Adrenal gland (tissue), 12 donors: ENCODE results near the gene OLFML3. TPM values are rescaled to one million over a fixed set of nuclear protein-coding genes. Genes with fewer than 3 reads are reported as not detected.
A peak's percentile ranks its signal among the peaks of the same experiment; 100 is the strongest.
"Not testable (repeated sequence)": the region's sequence is repeated elsewhere in the genome, so short reads cannot be mapped to it uniquely, and the experiment has no call there.

ENCODE experiments used
- DNase-seq, 7 donors: peaks; one replicate each; pipeline ENCODE4 v3.0.0-alpha.2; 2019 to 2020
- H3K27ac ChIP-seq, 5 donors: fragments of 200-600 bp; sonication (generic) in 4 of 5; 1 replicate in 3 of 5; 2 replicates in 2 of 5; pipeline versions ENCODE4 v1.5.1 to v1.8.0; 2016 to 2020; ENCODE audit warnings: mild to moderate bottlenecking in 1 of 5
- H3K27me3 ChIP-seq: fragments of 200-600 bp; 2 replicates; pipeline ENCODE4 v1.8.0; 2021
- H3K36me3 ChIP-seq, 2 donors: fragments of 200-600 bp; replicated peaks in 1 of 2; 1 replicate in 1 of 2; 2 replicates in 1 of 2; pipeline versions ENCODE4 v1.5.1 to v1.8.0; 2018 to 2022
- H3K4me1 ChIP-seq, 2 donors: fragments of 200-600 bp; replicated peaks in 1 of 2; 1 replicate in 1 of 2; 2 replicates in 1 of 2; pipeline versions ENCODE4 v1.5.1 to v1.8.0; 2018 to 2021
- H3K4me3 ChIP-seq, 4 donors: fragments of 200-600 bp; sonication (generic) in 3 of 4; one replicate each; pipeline ENCODE4 v1.5.1; 2016 to 2018
- H3K9me3 ChIP-seq, 3 donors: fragments of 200-600 bp; sonication (generic) in 1 of 3; replicated peaks in 1 of 3; 1 replicate in 2 of 3; 2 replicates in 1 of 3; pipeline versions ENCODE4 v1.5.1 to v1.8.0; 2016 to 2021
- CTCF ChIP-seq, 6 experiments: fragments of 450-650 bp in 4 of 6; fragments of 200-600 bp in 2 of 6; sonication (generic) in 1 of 6; IDR thresholded peaks; 1 replicate in 5 of 6; 2 replicates in 1 of 6; pipeline versions ENCODE4 v1.5.1 to v1.8.0; 2016 to 2021; ENCODE audit warnings: antibody characterized with exemption in 6 of 6, mild to moderate bottlenecking in 2 of 6, moderate library complexity in 1 of 6
- POLR2A ChIP-seq, 2 donors: fragments of 450-650 bp; IDR thresholded peaks; one replicate each; pipeline ENCODE4 v1.6.1; 2017; ENCODE audit warnings: antibody characterized with exemption in 2 of 2, mild to moderate bottlenecking in 2 of 2, moderate library complexity in 1 of 2
- WGBS, 4 donors: extraction: QIAGEN DNeasy Blood & Tissue Kit in 2 of 4; methylation state at CpG; one replicate each; pipeline versions ENCODE4 v1.1.5 to v1.1.7; 2013 to 2017; 5-methylcytosine and 5-hydroxymethylcytosine counted together
- intact Hi-C, 2 donors: fragments of 100-400 bp; cut with DNase I; formaldehyde crosslinking; loops; one replicate each; pipeline versions ENCODE4 v1.14.1 to v1.15.0; 2022 to 2023
- polyA plus RNA-seq, 3 donors: library from polyadenylated mRNA; stranded (reverse); fragments of 200-250 nt in 2 of 3; fragments of 350-450 nt in 1 of 3; fragmentation: Illumina TruSeq in 1 of 3; extraction: RNeasy Lipid Tissue Mini Kit (QIAGEN cat#74804) in 1 of 3; gene quantifications; one replicate each; pipeline ENCODE4 v1.2.3, GENCODE V29; 2013 to 2014
- total RNA-seq, 9 donors: library from RNA; depleted of rRNA in 4 of 9; stranded (reverse); fragments of >200 nt in 4 of 9; fragments of 120-200 nt in 1 of 9; fragmentation: NEBNext Ultra II Directional in 1 of 9; extraction: Animal tissue kit (Norgen Biotek cat#: 25700) in 1 of 9; gene quantifications; one replicate each; pipeline versions ENCODE4 v1.1.0 to v1.2.4, GENCODE V29; 2013 to 2023
- donor health status: healthy with polysubstance abuse.
- donor health status: Bipolar disorder and iron deficiency.
- donor health status: DM: yes; HTN: yes; CAD: no.
- donor health status: DM: no; HTN: no; CAD: no.
- donor health status: DM: no; HTN: no; CAD: no.
- donor health status: DM: yes; HTN: yes; CAD: no.

The OLFML3 gene
- total and polyA plus RNA-seq, 12 donors: 13.6 to 99.6 (median 34.0) TPM

- TF ChIP-seq CTCF (IDR thresholded peaks at IDR 0.05) (no peak), POLR2A (IDR thresholded peaks at IDR 0.05) (no peak)
- H3K36me3 ChIP-seq: peaks cover 0 to 9% of the 10 kb centered on the region in 2 donors
- H3K27ac ChIP-seq: no peak overlapping the region
- intact Hi-C loops: no loop called here
- H3K4me1 ChIP-seq: peaks cover 37 to 42% of the 10 kb centered on the region in 2 donors
- no peaks in the 10 kb centered on the region for H3K9me3 ChIP-seq
- DNase-seq: no peak
- no peaks in the 10 kb centered on the region for H3K27me3 ChIP-seq
- 96 to 100% (median 100%) methylated on average over 1 of the region's 1 CpG for WGBS, 4 donors
- no peak overlapping the region for H3K4me3 ChIP-seq
These were observed 33.9 kb upstream of the OLFML3 start for GRCh38 chr1:113945329-113945728.

GRCh38 chr1:113946112-113946511, 33.2 kb upstream of the OLFML3 start:
- intact Hi-C loops: no loop called here
- peaks cover 37 to 41% of the 10 kb centered on the region in 2 donors for H3K4me1 ChIP-seq

DNA sequence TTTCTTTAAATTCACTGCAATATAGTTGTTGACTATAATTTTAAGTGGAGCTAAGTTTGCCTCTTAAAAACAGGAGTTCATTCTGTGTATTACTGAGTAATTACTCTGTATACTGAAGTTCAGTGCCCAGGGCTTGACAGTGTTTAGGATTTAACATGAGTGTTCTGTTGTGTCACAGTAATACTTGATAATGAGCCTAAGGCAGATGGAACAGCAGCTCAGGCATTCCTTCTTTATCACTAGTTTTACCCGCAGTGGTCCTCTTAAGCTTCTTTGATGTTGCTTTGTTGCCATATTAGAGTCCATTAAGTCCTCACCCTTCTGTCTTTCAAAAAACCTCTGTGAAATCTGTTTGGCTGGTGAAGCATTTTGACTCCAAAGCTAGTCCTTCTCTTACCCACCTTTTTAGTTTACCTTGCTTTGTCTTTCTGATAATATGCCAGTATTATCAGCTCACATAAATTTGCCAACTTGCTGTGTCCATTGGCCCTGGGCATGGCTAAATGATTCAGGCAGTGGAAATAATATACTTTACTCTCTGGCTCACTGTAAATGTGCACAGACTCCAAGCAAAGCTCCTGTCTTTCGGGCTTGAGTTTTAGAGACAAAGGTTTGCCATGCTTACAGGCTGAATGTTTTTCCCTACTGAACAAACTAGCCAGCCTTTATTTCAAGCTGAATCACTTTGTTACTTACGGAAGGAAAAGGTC, 32.4 kb upstream of the OLFML3 start:
- peak overlapping the region in 4 of 5 donors; percentile 1 to 63 (median 60) for H3K27ac ChIP-seq
- 16 to 27% (median 23%) methylated on average over 3 of the region's 3 CpGs for WGBS, 4 donors
- H3K36me3 ChIP-seq: no peaks in the 10 kb centered on the region
- H3K4me1 ChIP-seq: peaks cover 37 to 41% of the 10 kb centered on the region in 2 donors
- no peak for DNase-seq
- TF ChIP-seq CTCF (IDR thresholded peaks at IDR 0.05) (no peak), POLR2A (IDR thresholded peaks at IDR 0.05) (no peak)
- no peaks in the 10 kb centered on the region for H3K27me3 ChIP-seq
- H3K9me3 ChIP-seq: no peaks in the 10 kb centered on the region
- no peak overlapping the region for H3K4me3 ChIP-seq
- intact Hi-C loops: no loop called here

More at GRCh38 chr1:113946112-113946511, 33.2 kb upstream of the OLFML3 start:
- no peaks in the 10 kb centered on the region for H3K27me3 ChIP-seq
- no peak overlapping the region for H3K4me3 ChIP-seq
- no peak overlapping the region for H3K27ac ChIP-seq
- WGBS, 4 donors: 57 to 88% (median 74%) methylated on average over 1 of the region's 1 CpG
- DNase-seq: no peak
- no peaks in the 10 kb centered on the region for H3K9me3 ChIP-seq
- no peak for TF ChIP-seq POLR2A (IDR thresholded peaks at IDR 0.05)
- TF ChIP-seq CTCF (IDR thresholded peaks at IDR 0.05): no peak
- H3K36me3 ChIP-seq: peaks cover 0 to 2% of the 10 kb centered on the region in 2 donors

GRCh38 chr1:113947388-113948107, 31.7 kb upstream of the OLFML3 start:
- H3K9me3 ChIP-seq: no peaks in the 10 kb centered on the region
- intact Hi-C loops: no loop called here
- H3K27me3 ChIP-seq: no peaks in the 10 kb centered on the region
- H3K27ac ChIP-seq: peak overlapping the region; percentile 1 to 63 (median 59)
- no peak for DNase-seq
- 9 to 14% (median 12%) methylated on average over 3 of the region's 3 CpGs for WGBS, 4 donors
- no peak overlapping the region for H3K4me3 ChIP-seq
- no peaks in the 10 kb centered on the region for H3K36me3 ChIP-seq
- peaks cover 37 to 47% of the 10 kb centered on the region in 2 donors for H3K4me1 ChIP-seq
- no peak for TF ChIP-seq POLR2A (IDR thresholded peaks at IDR 0.05)
- TF ChIP-seq CTCF (IDR thresholded peaks at IDR 0.05): no peak

- H3K4me3 ChIP-seq, intact Hi-C loops, H3K9me3 ChIP-seq, H3K36me3 ChIP-seq, H3K27me3 ChIP-seq: not testable (repeated sequence)
- WGBS, 4 donors: 44 to 60% (median 53%) methylated on average over 4 of the region's 4 CpGs
- Histone ChIP-seq H3K27ac (peak overlapping the region in 3 of 5 donors; percentile 59 to 63 (median 61)), H3K4me1 (peaks cover 37 to 51% of the 10 kb centered on the region in 2 donors)
- DNase-seq: peak in 1 of 7 donors; percentile 32
These were observed 31.1 kb upstream of the OLFML3 start for GRCh38 chr1:113948151-113948550.
